Measurements from ENCODE around the gene ASTN2. TPM values are rescaled to one million over a fixed set of nuclear protein-coding genes. Genes with fewer than 3 reads are reported as not detected.

The ASTN2 gene
- total and polyA plus RNA-seq, 4 donors, result 0.57 to 2.9 (median 1.4) TPM

DNA sequence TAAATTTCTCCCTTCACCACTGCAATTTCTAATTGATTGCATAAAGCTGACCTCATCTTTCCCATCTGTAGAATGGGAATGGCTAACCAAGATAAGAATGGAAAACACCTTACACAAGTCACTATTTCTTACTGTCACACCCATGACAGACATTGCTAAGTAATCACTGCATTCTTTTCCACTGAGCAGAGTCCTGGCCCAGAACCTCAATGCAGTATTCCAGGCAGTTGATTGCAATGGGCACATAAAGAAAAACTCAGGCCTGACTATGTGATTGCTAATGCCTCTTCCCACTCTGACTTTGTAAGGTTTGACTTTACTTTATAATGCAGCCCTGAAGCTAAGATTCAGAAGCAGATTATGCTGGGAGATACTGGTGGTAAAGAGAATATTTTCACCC, 698.4 kb downstream of the ASTN2 start (continued):
- TF ChIP-seq, protein P1, sequence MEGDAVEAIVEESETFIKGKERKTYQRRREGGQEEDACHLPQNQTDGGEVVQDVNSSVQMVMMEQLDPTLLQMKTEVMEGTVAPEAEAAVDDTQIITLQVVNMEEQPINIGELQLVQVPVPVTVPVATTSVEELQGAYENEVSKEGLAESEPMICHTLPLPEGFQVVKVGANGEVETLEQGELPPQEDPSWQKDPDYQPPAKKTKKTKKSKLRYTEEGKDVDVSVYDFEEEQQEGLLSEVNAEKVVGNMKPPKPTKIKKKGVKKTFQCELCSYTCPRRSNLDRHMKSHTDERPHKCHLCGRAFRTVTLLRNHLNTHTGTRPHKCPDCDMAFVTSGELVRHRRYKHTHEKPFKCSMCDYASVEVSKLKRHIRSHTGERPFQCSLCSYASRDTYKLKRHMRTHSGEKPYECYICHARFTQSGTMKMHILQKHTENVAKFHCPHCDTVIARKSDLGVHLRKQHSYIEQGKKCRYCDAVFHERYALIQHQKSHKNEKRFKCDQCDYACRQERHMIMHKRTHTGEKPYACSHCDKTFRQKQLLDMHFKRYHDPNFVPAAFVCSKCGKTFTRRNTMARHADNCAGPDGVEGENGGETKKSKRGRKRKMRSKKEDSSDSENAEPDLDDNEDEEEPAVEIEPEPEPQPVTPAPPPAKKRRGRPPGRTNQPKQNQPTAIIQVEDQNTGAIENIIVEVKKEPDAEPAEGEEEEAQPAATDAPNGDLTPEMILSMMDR (IDR thresholded peaks at IDR 0.05; ENCODE audit: low read depth, low read length, missing input control), result no peak
- TF ChIP-seq HNF4A (conservative IDR thresholded peaks at IDR 0.05) (no peak), FOXA2 (IDR thresholded peaks at IDR 0.05) (no peak), HNF4G (IDR thresholded peaks at IDR 0.05) (no peak)
- TF ChIP-seq, protein P2, sequence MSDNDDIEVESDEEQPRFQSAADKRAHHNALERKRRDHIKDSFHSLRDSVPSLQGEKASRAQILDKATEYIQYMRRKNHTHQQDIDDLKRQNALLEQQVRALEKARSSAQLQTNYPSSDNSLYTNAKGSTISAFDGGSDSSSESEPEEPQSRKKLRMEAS (IDR thresholded peaks at IDR 0.05), result no peak

DNA sequence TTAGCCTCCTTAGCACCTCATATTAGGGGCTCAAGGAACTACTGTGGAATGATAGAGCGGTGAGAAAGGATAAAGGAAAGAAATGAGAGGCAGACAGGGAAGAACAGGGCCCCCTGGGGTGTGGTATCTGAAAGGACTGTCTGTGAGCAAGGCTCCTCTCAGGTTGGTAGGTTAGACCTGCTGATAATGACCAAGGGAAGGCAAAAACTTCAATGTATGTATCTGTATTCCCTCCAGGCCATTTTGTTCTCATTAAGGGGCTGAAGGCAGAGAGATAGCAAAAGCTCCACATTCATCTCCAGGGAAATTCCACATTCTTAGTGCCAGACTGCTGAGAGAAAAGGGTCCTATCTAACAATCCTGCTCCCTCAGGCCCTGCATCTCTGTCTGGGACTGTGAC, 699.1 kb downstream of the ASTN2 start:
- Histone ChIP-seq H3K9ac (ENCODE audit: low read depth in 1 of 2, low read length in 2 of 2) (no peak overlapping the region), H3K27me3 (ENCODE audit: control insufficient read depth in 4 of 4, insufficient read depth in 4 of 4, low read length in 3 of 4) (no peaks in the 10 kb centered on the region), H3K36me3 (ENCODE audit: control insufficient read depth in 4 of 4, insufficient read depth in 3 of 4, low read depth in 1 of 4, low read length in 3 of 4) (no peaks in the 10 kb centered on the region), H3K9me3 (ENCODE audit: control insufficient read depth in 4 of 4, low read length in 3 of 4) (no peaks in the 10 kb centered on the region), H3K27ac (ENCODE audit: low read depth in 1 of 2, low read length in 2 of 2) (no peak overlapping the region), H3K4me1 (ENCODE audit: control insufficient read depth in 4 of 4, insufficient read depth in 4 of 4, low read length in 3 of 4) (no peaks in the 10 kb centered on the region), H3K4me3 (ENCODE audit: low read depth in 1 of 3, low read length in 3 of 3) (no peak overlapping the region)
- TF ChIP-seq, protein P3, sequence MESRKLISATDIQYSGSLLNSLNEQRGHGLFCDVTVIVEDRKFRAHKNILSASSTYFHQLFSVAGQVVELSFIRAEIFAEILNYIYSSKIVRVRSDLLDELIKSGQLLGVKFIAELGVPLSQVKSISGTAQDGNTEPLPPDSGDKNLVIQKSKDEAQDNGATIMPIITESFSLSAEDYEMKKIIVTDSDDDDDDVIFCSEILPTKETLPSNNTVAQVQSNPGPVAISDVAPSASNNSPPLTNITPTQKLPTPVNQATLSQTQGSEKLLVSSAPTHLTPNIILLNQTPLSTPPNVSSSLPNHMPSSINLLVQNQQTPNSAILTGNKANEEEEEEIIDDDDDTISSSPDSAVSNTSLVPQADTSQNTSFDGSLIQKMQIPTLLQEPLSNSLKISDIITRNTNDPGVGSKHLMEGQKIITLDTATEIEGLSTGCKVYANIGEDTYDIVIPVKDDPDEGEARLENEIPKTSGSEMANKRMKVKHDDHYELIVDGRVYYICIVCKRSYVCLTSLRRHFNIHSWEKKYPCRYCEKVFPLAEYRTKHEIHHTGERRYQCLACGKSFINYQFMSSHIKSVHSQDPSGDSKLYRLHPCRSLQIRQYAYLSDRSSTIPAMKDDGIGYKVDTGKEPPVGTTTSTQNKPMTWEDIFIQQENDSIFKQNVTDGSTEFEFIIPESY (IDR thresholded peaks at IDR 0.05), result no peak
- TF ChIP-seq TAF1 (conservative IDR thresholded peaks at IDR 0.05), result no peak
- no peak for TF ChIP-seq RXRA (IDR thresholded peaks at IDR 0.05)
- TF ChIP-seq, protein P4, sequence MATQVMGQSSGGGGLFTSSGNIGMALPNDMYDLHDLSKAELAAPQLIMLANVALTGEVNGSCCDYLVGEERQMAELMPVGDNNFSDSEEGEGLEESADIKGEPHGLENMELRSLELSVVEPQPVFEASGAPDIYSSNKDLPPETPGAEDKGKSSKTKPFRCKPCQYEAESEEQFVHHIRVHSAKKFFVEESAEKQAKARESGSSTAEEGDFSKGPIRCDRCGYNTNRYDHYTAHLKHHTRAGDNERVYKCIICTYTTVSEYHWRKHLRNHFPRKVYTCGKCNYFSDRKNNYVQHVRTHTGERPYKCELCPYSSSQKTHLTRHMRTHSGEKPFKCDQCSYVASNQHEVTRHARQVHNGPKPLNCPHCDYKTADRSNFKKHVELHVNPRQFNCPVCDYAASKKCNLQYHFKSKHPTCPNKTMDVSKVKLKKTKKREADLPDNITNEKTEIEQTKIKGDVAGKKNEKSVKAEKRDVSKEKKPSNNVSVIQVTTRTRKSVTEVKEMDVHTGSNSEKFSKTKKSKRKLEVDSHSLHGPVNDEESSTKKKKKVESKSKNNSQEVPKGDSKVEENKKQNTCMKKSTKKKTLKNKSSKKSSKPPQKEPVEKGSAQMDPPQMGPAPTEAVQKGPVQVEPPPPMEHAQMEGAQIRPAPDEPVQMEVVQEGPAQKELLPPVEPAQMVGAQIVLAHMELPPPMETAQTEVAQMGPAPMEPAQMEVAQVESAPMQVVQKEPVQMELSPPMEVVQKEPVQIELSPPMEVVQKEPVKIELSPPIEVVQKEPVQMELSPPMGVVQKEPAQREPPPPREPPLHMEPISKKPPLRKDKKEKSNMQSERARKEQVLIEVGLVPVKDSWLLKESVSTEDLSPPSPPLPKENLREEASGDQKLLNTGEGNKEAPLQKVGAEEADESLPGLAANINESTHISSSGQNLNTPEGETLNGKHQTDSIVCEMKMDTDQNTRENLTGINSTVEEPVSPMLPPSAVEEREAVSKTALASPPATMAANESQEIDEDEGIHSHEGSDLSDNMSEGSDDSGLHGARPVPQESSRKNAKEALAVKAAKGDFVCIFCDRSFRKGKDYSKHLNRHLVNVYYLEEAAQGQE (IDR thresholded peaks at IDR 0.05), result no peak
- TF ChIP-seq NR2F2 (IDR thresholded peaks at IDR 0.05), result no peak
- TF ChIP-seq, protein P1 (IDR thresholded peaks at IDR 0.05; ENCODE audit: low read depth, low read length, missing input control), result no peak
- TF ChIP-seq FOXA1 (IDR thresholded peaks at IDR 0.05), result no peak
- DNase-seq (ENCODE audit: low spot score), result no peak
- WGBS, result 96% methylated on average over 1 of the region's 1 CpG

All from liver (tissue), 9 donors.